ENCODE measurements around the gene RBBP8NL. TPM values are rescaled to one million over a fixed set of nuclear protein-coding genes. Genes with fewer than 3 reads are reported as not detected.

Gene RBBP8NL
- total and polyA plus RNA-seq, 2 experiments from 2014 or later = 0.10 to 1.1 TPM

- TF ChIP-seq ZNF462 (CRISPR knock-in tag; IDR thresholded peaks at IDR 0.05) = no peak
Observed at GRCh38 chr20:62446481-62446880, 19.1 kb upstream of the RBBP8NL start (continued).

DNA sequence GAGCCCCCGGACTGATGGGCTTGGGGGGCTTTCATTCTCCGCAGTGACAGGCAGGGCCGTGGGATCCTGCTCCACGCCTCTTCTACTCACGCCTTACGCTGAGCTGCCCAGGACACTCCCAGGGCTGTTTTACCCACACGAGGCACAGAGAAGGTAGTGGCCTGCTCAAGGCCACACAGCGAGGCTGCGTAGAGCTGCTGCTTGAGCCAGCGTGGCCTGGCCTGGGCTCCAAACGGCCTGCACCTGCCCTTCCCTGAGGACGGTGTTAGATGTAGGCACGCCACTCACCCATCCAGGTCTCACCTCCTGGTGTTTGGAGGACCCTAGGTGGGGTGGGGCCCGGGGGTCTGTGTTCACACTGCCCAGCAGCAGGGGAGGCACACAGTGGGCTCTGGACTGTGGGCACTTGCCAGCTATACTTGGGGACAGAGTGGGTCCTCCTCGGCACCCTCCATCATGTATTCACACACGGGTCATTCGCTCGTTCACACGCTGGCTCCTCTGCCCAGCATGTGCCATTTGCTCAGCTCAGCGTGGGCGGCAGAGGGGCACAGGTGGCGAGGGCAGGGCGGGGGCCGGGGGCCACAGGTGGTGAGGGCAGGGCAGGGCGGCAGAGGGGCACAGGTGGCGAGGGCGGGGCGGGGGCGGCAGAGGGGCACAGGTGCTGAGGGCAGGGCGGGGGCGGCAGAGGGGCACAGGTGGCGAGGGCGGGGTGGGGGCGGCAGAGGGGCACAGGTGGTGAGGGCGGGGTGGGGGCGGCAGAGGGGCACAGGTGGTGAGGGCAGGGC is 18.4 kb upstream of the RBBP8NL start:
- no peaks in the 10 kb centered on the region for H3K9me2 ChIP-seq (ENCODE audit: insufficient read depth)
- no peaks in the 10 kb centered on the region for H4K20me1 ChIP-seq (replicated peaks; ENCODE audit: insufficient read depth)
- H2AFZ ChIP-seq = no peak overlapping the region
- no peaks in the 10 kb centered on the region for H3K79me2 ChIP-seq (replicated peaks; ENCODE audit: insufficient read depth)
- Mint-ChIP-seq H3K9me3 (no peaks in the 10 kb centered on the region), H3K27me3 (ENCODE audit: insufficient read depth, low read depth, poor library complexity) (peaks cover 16% of the 10 kb centered on the region), H3K4me1 (no peaks in the 10 kb centered on the region), H3K36me3 (ENCODE audit: low read depth) (no peaks in the 10 kb centered on the region), H3K4me3 (no peak overlapping the region), H3K27ac (no peak overlapping the region)
- ATAC-seq (no peak), DNase-seq (ENCODE audit: low spot score) (no peak)
- no peak overlapping the region for H3K4me2 ChIP-seq
- no peaks in the 10 kb centered on the region for H3K27me3 ChIP-seq (ENCODE audit: insufficient read depth)
- H3K4me1 ChIP-seq (ENCODE audit: insufficient read depth) = no peaks in the 10 kb centered on the region
- no peak overlapping the region for H3K27ac ChIP-seq (ENCODE audit: low read depth)
- H3F3A ChIP-seq (replicated peaks; ENCODE audit: low read depth) = no peaks in the 10 kb centered on the region
- no peaks in the 10 kb centered on the region for H3K36me3 ChIP-seq (ENCODE audit: insufficient read depth)
- no peak overlapping the region for H3K4me3 ChIP-seq
- TF ChIP-seq ETS1 (IDR thresholded peaks at IDR 0.05) = no peak
- no peak for TF ChIP-seq STAT1 (IDR thresholded peaks at IDR 0.05; ENCODE audit: unreplicated experiment)
- no peak for TF ChIP-seq REST (IDR thresholded peaks at IDR 0.05; ENCODE audit: unreplicated experiment)
- TF ChIP-seq EZH2 (IDR thresholded peaks at IDR 0.05; ENCODE audit: low read depth, unreplicated experiment) = no peak
- TF ChIP-seq NANOG (IDR thresholded peaks at IDR 0.05; ENCODE audit: borderline replicate concordance) = no peak
- no peak for TF ChIP-seq EZH2phosphoT487 (IDR thresholded peaks at IDR 0.05; ENCODE audit: unreplicated experiment)
- TF ChIP-seq POLR2AphosphoS5 (IDR thresholded peaks at IDR 0.05; ENCODE audit: low read depth) = no peak
- TF ChIP-seq ZNF331 (CRISPR knock-in tag; IDR thresholded peaks at IDR 0.05; ENCODE audit: low read depth) = no peak
- TF ChIP-seq JUNB (IDR thresholded peaks at IDR 0.05; ENCODE audit: unreplicated experiment) = no peak
- TF ChIP-seq ZNF114 (CRISPR knock-in tag; IDR thresholded peaks at IDR 0.05) = no peak

All from GM23338 (cell line).